Measurements from ENCODE around the gene PLEKHO2.
A peak's percentile ranks its signal among the peaks of the same experiment; 100 is the strongest.

The PLEKHO2 gene

DNA sequence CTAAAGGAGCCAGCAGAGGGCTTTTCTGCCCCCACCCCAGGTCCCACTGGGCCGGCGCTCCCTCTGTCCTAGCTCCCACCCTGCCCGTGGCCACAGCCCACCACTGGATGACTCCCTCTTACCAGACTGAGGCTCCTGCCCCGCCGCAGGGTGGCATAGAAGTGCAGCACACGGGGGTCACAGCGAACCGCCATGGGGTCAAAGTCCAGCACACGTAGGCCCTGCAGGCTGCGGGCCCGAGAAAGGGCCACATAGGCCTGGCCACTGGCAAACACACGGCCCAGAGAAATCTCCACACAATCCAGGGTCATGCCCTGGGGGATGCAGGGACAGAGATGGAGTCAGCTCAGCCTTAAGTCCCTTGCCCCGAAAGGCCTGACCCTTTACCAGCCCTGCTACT is 25.3 kb upstream of the PLEKHO2 start:
- no peak for TF ChIP-seq CTCF (IDR thresholded peaks at IDR 0.05; ENCODE audit: borderline replicate concordance, insufficient read depth, low read depth, low read length)
- H3K4me3 ChIP-seq (ENCODE audit: low read depth, low read length) = no peak overlapping the region

GRCh38 chr15:64824929-64825430 is 16.7 kb upstream of the PLEKHO2 start:
- peak overlapping the region; percentile 66 for H3K4me3 ChIP-seq (ENCODE audit: low read depth, low read length)
- TF ChIP-seq CTCF (IDR thresholded peaks at IDR 0.05; ENCODE audit: borderline replicate concordance, insufficient read depth, low read depth, low read length) = no peak

DNA sequence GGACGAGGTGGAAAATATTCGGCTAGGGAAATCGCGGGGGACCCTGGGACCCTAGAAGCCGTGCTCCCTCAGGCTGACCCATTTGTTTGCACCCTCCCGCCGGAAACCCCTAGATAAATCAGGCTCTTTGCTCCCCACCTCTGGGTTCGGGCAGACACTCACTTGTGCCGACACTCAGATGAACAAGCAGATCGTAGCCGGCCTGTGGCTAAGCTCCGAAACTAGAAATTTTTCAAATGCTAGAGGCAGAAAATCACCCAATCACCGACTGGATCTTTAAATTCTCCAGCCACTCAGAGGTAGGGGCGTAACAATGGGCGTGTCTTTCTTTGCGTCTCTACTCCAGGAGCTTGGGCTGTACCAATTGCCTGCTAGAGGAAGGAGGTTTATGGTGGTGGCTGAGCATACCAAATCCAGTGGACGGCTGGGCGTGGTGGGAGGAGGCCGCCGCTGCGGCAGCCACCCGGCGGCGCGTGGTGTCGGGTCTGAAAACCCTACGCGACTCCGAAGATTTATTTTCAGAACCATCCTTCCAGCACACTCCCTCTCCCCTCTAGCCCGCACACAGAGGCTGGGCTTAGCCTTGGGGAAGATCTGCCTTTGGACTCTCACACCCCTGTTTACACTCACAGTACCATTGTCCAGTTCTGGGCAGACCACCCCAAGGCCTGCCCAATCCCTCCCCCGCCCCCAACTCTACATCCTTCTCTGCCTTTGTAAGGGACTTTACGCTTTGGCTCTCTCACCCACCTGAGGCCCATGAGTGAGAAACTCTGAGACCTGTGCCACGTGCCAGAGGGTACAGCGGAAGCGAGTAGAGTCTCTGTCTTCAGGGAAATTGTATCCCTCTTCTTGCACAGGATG is 16.1 kb upstream of the PLEKHO2 start, which contains the start of gene PIF1:
PIF1 (minus strand) TSS at position 217 of the 864 bp plus-strand sequence. CDS start 1,312 bp downstream, outside the sequence.
- no peak for TF ChIP-seq CTCF (IDR thresholded peaks at IDR 0.05; ENCODE audit: borderline replicate concordance, insufficient read depth, low read depth, low read length)
- H3K4me3 ChIP-seq (ENCODE audit: low read depth, low read length) = peak within 1 kb of the TSS; percentile 66

- no peak overlapping the region for H3K4me3 ChIP-seq (ENCODE audit: low read depth, low read length)
- TF ChIP-seq CTCF (IDR thresholded peaks at IDR 0.05; ENCODE audit: borderline replicate concordance, insufficient read depth, low read depth, low read length) = no peak
Observed at GRCh38 chr15:64828985-64829384, 12.7 kb upstream of the PLEKHO2 start.

DNA sequence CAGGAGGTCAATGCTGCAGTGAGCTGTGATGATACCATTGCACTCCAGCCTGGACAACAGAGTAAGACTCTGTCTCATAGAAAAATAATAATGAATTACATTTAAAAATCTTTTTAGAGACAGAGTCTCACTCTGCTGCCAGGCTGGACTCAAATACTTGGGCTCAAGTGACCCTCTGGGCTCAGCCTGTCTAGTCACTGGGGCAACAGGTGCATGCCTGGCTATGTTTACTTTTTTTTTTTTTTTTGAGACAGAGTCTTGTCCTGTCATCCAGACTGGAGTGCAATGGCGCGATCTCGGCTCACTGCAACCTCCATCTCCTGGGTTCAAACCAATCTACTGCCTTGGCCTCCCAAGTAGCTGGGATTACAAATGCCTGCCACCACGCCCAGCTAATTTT is 8.0 kb upstream of the PLEKHO2 start:
- no peak for TF ChIP-seq CTCF (IDR thresholded peaks at IDR 0.05; ENCODE audit: borderline replicate concordance, insufficient read depth, low read depth, low read length)
- H3K4me3 ChIP-seq (ENCODE audit: low read depth, low read length) = no peak overlapping the region

DNA sequence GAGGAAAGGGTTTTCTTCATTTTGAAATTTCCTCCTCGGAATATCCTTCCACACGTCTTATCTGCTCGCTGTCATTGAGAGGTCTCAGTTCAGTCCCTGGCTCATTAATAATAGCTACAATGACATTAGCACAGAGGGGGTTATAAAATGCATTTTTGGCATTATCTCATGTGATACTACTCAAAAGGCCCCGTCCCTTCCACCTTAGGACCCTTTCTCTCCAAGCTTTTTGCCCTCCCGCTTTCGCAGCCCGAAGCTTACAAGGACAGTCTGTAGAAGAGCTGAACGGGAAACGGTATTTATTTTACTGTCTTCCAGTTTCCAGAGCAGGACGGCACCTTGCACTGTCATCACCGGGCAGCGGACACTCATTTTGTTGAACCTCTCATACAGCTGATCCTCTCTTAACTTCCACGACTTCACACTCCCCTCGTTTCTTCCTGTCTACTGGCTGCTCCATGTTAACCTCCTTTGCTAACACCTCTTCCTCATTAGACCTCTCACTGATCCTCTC is 5.6 kb upstream of the PLEKHO2 start:
- H3K4me3 ChIP-seq (ENCODE audit: low read depth, low read length) = no peak overlapping the region
- no peak for TF ChIP-seq CTCF (IDR thresholded peaks at IDR 0.05; ENCODE audit: borderline replicate concordance, insufficient read depth, low read depth, low read length)

DNA sequence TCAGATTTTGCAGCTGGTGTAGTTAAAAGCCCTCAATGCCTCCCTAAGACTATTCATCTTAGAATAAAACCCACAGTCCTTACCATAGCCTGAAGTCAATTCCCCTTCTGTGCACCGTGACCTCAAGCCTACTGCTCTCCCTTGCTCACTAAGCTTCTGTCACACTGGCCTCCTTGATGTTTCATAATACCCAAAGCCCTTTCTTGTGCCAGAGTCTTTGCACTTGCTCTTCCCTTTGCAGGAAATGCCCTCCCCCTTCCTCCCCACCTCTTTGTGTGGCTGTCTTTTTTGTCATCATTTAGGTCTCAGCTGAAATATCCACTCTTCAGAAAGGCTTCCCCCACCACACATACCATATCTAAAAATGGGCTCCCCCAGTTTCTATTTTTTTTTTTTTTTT is 4.2 kb upstream of the PLEKHO2 start:
- H3K4me3 ChIP-seq (ENCODE audit: low read depth, low read length) = no peak overlapping the region
- no peak for TF ChIP-seq CTCF (IDR thresholded peaks at IDR 0.05; ENCODE audit: borderline replicate concordance, insufficient read depth, low read depth, low read length)

All from GM12875 (cell line).